ENCODE data around the gene CPNE5.

The CPNE5 gene

DNA sequence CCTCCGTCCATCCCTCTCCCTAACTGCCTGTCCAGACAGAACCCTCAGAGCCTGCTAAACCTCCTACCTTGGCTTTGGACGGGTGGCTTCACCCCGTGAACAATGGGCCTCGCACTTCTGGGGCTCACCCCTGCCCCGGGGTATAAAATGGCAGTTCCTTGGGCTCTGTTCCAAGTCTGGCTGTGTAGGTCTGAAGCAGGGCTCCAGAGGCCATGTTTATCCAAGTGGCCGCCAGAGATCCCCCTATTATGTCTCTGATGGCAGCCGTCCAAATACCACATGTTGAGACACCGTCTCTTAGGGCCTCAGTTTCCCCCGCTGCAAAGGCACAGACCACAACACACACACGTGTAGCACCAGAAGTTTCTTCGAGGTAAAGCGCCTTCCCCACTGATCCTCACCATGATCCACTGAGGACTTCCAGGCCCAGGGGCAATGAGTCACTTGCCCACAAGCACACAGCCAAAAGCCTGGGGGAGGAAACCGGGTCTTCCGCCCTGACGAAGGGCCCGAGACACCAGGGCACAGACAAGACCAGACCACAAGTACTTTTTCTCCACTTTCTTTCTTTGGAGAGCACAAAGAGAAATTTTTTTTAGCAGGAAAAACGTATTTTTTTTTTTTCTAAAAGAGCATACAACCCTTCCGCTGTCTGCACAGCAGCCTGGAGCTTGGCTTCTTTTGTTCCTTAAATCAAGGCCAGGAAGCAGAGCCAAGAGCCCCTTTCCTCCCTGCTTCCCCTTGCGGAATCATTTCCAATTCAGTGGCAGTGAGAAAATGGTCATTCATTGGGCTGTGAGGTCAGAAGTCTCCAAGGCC lies 11.8 kb downstream of the CPNE5 start:
- H3K4me3 ChIP-seq (replicated peaks; ENCODE audit: insufficient read depth, low read length) = no peak overlapping the region
- no peaks in the 10 kb centered on the region for H3K27me3 ChIP-seq (ENCODE audit: insufficient read depth, poor library complexity, severe bottlenecking)
- peak; percentile 10; the same call in 1 of the 2 replicates for TF ChIP-seq SPI1 (IDR thresholded peaks at IDR 0.05; ENCODE audit: borderline replicate concordance, low read depth)
- TF ChIP-seq, protein P1, sequence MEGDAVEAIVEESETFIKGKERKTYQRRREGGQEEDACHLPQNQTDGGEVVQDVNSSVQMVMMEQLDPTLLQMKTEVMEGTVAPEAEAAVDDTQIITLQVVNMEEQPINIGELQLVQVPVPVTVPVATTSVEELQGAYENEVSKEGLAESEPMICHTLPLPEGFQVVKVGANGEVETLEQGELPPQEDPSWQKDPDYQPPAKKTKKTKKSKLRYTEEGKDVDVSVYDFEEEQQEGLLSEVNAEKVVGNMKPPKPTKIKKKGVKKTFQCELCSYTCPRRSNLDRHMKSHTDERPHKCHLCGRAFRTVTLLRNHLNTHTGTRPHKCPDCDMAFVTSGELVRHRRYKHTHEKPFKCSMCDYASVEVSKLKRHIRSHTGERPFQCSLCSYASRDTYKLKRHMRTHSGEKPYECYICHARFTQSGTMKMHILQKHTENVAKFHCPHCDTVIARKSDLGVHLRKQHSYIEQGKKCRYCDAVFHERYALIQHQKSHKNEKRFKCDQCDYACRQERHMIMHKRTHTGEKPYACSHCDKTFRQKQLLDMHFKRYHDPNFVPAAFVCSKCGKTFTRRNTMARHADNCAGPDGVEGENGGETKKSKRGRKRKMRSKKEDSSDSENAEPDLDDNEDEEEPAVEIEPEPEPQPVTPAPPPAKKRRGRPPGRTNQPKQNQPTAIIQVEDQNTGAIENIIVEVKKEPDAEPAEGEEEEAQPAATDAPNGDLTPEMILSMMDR (IDR thresholded peaks at IDR 0.05; ENCODE audit: insufficient read depth, low read length) = no peak
- no peak for TF ChIP-seq REST (IDR thresholded peaks at IDR 0.05; ENCODE audit: insufficient replicate concordance, low read depth)
- TF ChIP-seq GABPA (IDR thresholded peaks at IDR 0.05; ENCODE audit: low read depth) = no peak
- no peak overlapping the region for H3K27ac ChIP-seq (replicated peaks)
- peak; percentile 67 to 72 for DNase-seq (ENCODE audit: low read depth in 1 of 2, low spot score in 1 of 2)

DNA sequence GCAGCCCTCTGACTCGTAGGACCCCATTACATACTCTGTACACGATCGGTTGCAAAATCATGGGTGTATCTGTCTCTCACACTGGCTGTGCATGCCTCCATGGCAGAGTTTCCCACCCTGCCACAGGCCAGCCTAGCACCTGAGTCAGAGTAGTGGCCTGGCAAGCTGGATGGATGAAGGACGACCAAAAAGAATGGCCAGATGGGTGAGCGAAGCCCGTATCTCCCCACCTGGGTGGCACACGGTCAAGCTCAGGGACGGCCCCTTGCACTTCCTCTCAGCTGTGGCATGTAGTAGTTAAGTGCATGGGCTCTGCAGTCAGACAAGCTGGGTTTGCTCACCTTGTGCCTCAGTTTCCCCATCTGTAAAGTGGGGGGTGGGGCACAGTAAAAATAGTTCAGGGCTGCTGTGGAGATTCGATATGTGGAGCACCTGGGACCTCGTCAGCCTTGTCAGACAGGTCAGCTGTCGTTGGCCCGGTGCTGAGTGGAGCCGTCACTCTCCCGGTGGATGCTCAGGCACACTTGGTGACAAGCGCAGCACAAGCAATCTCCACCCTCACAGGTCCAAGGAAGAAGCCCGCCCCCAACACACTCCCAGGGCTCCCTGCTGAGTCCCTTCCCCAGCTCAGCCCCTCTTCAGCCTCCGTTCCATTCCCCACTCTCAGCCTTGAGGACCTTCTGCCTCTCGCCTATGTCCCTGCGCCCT lies 12.6 kb downstream of the CPNE5 start:
- H3K4me3 ChIP-seq (replicated peaks; ENCODE audit: insufficient read depth, low read length) = no peak overlapping the region
- TF ChIP-seq POLR2AphosphoS5 (IDR thresholded peaks at IDR 0.05; ENCODE audit: low read depth) = no peak
- TF ChIP-seq, protein P1 (IDR thresholded peaks at IDR 0.05; ENCODE audit: insufficient read depth, low read length) = no peak
- TF ChIP-seq GABPA (IDR thresholded peaks at IDR 0.05; ENCODE audit: low read depth) = no peak
- no peak for TF ChIP-seq SPI1 (IDR thresholded peaks at IDR 0.05; ENCODE audit: borderline replicate concordance, low read depth)
- no peak for TF ChIP-seq REST (IDR thresholded peaks at IDR 0.05; ENCODE audit: insufficient replicate concordance, low read depth)
- H3K27me3 ChIP-seq (ENCODE audit: insufficient read depth, poor library complexity, severe bottlenecking) = no peaks in the 10 kb centered on the region
- DNase-seq (ENCODE audit: low read depth in 1 of 2, low spot score in 1 of 2) = no peak
- no peak overlapping the region for H3K27ac ChIP-seq (replicated peaks)

DNA sequence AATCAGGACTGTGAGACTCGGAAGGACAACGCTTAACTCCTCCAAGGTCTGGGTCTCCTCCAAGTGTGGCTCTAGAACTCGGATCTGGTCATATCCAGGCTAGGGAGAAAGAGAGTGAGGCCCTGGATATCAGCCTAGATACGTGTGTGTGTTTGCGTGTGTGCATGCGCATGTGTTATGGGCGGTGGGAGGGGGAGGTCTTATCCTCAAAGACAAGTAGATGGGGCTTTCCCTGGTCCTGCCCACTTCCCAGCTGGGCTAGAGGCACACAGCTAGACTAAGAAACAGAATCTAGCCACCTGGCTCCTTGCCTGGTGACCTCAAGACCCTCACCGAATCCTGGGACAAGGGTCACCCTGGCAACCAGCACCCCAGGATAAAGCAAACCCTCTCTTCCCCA lies 13.2 kb downstream of the CPNE5 start:
- Histone ChIP-seq H3K4me3 (replicated peaks; ENCODE audit: insufficient read depth, low read length) (no peak overlapping the region), H3K27me3 (ENCODE audit: insufficient read depth, poor library complexity, severe bottlenecking) (no peaks in the 10 kb centered on the region), H3K27ac (replicated peaks) (no peak overlapping the region)
- DNase-seq (ENCODE audit: low read depth in 1 of 2, low spot score in 1 of 2) = no peak
- TF ChIP-seq GABPA (IDR thresholded peaks at IDR 0.05; ENCODE audit: low read depth) (no peak), POLR2AphosphoS5 (IDR thresholded peaks at IDR 0.05; ENCODE audit: low read depth) (no peak), REST (IDR thresholded peaks at IDR 0.05; ENCODE audit: insufficient replicate concordance, low read depth) (no peak), SPI1 (IDR thresholded peaks at IDR 0.05; ENCODE audit: borderline replicate concordance, low read depth) (no peak)
- TF ChIP-seq, protein P1 (IDR thresholded peaks at IDR 0.05; ENCODE audit: insufficient read depth, low read length) = no peak
